ENCODE results near the gene HCN4.

- TF ChIP-seq CTCF (IDR thresholded peaks at IDR 0.05; ENCODE audit: insufficient read depth, low read depth, low read length) = no peak
- no peak for TF ChIP-seq EZH2 (IDR thresholded peaks at IDR 0.05; ENCODE audit: insufficient read depth, low read length)
Observed at GRCh38 chr15:73359651-73360050, 9.1 kb downstream of the HCN4 start.
